CD4-positive, alpha-beta T cell treated with Interleukin-15 for 4 hours (primary cell): ENCODE data around the gene C6orf89.
"Not testable (repeated sequence)": the region's sequence is repeated elsewhere in the genome, so short reads cannot be mapped to it uniquely, and the experiment has no call there.

ENCODE experiments used
- DNase-seq: peaks from one replicate; pipeline ENCODE4 v3.0.0-alpha.2; 2020; ENCODE audit warnings: low spot score

C6orf89 gene

DNA sequence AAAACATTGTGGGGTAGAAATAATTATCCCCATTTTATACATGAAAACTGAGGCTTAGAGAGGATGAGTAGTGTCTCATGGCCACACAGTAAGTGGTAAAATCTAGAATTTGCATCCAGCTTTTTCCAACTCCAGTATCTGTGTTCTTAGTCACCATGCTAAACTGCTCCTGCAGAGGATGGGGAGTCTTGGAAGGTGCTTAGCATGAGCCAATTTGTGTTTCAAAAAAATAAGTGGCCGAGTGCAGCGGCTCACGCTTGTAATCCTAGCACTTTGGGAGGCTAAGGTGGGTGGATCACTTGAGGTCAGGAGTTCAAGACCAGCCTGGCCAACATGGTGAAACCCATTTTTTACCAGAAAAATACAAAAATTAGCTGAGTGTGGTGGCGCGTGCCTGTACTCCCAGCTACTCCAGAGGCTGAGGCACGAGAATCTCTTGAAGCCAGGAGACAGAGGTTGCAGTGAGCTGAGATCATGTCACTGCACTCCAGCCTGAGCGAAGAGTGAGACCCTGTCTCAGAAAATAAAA, 2.4 kb downstream of the C6orf89 start:
- no peak for DNase-seq

DNA sequence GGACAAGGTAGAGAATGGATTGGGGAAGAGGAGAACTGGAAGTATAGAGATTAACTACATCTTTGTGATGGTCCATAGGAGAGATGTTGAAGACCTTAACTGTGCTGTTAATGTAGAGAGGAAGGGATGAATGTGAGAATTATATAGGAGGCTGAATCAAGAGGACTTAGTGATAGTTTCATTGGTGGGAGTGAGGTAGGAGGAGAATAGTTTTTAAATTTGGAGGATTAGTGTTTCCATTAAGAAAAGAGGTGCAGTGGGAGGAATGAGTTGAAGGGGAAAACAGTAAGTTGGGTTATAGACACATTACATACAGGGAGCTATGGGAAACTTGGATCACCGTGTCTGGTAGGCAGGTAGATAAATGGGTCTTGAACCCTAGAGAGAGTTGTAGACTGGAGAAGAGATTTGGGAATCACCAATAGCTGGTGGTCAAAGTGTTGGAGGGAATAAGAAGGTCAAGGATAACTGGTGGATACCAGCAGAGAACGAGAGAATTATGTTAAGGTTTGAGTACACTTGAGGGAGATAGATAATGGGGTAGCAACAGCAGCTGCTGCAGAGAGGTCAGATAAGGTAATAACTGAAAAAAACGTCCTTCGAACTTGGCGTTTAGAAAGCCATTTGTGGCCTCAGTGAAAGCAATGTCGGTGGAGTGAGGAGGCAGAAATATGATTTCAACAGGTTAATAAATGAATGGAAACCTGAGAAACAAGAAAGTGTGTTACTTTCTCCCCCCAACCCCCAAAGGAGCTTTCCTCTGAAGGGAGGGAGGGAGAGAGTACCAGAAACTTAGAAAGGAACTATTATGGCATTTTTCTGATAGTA, 3.1 kb downstream of the C6orf89 start:
- no peak for DNase-seq

DNA sequence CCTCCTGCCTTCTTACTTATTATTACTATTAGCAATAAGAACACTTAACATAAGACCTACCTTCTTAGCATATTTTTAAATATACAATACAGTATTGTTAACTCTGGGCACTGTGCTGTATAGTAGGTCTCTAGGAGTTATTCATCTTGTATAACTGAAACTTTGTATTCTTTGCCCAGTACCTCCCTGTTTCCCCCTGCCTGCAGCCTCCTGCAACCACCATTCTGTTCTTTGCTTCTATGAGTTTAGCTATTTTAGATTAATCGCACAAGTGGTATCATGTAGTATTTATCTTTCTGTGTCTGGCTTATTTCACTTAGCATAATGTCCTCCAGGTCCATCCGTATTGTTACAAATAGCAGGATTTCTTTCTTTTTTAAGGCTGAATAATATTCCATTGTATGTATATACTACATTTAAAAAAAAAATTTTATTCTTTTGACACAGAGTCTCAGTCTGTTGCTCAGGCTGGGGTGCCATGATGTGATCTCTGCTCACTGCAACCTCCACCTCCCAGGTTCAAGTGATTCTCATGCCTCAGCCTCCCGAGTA, 4.4 kb downstream of the C6orf89 start:
- DNase-seq: no peak

DNA sequence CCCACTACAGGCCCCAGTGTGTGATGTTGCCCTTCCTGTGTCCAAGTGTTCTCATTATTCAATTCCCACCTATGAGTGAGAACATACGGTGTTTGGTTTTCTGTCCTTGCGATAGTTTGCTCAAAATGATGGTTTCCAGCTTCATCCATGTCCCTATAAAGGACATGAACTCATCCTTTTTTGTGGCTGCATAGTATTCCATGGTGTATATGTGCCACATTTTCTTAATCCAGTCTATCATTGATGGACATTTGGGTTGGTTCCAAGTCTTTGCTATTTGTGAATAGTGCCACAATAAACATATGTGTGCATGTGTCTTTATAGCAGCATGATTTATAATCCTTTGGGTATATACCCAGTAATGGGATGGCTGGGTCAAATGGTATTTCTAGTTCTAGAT, 5.4 kb downstream of the C6orf89 start:
- not testable (repeated sequence) for DNase-seq

DNA sequence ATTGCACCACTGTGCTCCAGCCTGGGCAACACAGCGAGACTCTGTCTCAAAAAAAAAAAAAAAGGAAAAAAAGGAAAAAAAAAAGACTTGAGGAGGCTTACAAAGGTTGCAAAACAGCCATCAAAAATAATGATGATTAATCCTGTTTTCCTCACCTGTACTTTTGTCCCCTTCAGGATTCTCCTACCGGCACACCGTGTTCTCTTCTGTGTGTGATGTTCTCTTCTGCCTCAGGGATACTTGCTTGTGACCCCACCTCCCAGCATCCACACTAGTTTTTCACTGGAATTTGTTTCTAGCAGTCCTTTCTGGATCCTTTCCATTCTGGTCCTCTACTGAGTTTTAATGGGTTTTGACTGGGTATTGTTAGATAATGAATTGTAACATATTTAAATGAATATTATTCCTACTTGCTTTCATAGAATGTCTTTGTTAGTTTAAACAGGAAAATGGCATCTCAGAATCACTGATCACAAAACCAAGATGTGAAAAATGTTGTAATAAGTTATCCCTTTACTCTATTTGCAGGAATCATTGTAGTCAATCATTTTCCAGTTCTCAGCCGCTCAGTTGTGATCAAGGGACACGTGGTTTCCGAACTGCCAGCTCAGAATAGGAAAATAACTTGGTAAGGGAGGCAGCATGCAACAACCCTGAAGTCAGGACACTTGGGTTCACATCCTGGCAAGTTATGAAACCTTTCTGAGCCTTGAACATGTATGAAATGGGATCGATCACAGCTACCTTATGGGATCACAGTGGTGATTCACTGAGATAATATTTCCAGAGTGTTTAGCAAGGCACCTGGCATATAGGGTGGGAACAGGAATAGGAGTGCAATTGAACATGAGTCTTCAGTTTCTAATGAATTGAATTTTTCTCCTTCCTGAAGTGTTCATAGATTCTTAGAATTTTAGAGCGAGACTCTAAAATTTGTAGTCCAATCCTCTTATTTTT, 8.5 kb downstream of the C6orf89 start:
- DNase-seq: no peak

DNA sequence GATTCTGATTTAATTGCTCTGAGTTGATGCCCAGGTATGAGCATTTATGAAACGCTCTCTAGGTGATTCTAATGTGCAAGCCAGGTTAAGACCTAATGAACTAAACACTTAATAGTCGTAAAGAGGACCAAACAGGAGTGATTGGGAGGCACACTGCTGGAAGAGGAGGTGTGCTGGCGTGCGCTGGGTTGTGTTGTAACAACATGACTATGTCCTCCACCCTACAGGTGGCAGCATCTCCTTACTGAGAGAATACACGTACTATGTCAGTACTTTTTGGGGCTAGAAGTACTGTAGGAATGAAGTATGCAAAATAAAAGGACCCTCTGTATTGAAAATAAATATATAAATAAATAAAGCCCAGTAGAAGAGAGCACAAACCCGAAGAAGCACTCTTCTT, 11.9 kb downstream of the C6orf89 start:
- DNase-seq: peak; percentile 19

DNA sequence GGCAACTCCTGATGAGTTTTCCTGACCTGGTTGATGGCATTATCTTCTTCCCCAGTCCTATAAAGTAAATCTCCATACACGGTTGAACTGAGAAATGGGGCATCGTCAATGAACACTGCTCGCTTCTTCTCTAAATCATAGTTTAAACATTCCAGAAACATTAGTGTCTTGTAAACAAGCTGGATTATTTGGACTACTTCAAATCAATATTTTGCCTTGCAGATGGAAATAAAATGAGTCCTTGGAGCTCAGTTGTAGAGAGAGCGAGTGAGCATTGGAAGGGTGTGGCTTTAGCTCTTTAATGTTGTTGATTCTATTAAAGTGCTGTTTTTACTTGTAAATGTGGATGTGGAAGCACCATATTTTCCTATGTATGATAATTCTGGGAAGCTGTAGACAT, 18.4 kb downstream of the C6orf89 start:
- no peak for DNase-seq

DNA sequence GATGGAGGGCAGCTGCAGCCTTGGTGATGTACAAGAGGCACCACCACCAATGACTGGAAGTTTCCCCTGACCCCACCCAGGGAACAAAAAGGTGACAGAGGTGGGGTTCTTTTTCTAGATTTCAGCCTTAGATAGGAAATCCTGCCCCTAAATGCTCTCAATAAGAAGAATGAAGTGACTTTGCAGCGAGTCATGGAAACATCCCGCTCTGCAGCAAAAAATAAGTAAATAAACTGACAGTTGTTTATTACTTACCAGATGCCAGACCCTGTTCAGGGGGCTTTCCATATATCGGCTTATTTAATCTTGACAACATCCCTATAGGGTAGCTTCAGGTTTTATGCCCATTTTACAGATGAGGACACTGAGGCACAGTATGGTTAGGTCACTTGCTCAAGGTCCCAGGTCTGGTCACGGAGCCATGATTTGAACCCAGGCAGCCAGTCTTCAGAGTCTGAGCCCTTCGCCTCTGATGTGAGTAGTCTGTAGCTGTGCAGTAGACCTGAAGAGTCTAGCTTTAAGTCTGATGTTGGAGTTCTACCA, 19.2 kb downstream of the C6orf89 start:
- DNase-seq: no peak

DNA sequence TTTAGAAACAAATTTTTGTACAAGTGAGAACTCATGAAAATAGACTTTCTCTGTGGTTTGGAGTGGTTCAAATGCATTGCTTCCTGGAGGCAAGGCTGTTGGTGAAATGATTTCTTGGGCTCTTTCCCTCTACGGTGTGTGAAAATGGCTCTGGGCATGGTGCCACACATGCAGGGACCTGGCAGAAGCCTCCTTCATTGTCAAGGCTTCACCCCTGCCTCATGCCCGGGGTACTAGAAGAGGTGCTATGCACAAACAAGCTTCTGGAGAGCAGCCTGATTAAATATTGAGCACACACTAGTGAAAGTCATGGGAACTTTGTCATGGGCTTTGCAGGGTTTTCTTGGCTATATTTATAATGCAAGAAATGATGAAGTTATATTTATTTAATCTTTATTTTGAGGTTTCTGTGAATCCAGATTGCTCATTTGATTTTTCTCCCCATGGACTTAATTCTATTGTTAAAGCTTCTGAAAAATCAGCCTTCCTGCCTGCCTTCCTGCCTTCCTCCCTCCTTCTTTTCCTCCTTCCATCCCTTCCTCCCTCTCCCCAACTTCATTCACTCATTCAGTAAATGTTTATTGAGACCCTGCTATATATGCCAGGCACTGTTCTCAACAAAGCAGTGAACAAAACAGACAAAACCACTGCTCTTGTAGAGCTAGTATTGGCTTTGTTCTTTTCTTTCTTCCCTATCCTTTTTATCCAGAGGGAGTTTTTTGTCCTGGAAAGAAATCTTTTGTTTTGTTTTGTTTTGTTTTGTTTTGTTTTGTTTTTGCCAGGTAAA, 21.0 kb downstream of the C6orf89 start:
- no peak for DNase-seq

DNA sequence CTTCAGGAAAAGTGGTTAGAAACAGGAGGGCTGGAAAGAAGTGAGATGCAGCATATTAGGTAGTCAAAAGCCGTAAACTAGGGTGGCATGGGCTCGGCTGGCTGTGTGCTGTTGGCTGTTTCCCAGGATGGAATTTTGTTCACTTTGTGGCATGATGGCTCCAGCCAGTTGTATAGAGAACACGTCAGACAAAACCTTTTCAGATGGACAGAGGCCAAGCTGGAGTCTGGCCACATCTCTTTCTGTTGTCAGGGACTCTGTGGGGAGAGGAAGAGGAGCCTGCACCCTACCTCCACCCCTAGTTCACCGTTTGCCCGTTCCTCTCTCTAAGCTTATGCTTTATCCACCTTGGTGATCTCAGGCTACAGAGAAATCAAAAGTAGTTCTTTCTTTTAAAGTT, 22.0 kb downstream of the C6orf89 start:
- DNase-seq: no peak

DNA sequence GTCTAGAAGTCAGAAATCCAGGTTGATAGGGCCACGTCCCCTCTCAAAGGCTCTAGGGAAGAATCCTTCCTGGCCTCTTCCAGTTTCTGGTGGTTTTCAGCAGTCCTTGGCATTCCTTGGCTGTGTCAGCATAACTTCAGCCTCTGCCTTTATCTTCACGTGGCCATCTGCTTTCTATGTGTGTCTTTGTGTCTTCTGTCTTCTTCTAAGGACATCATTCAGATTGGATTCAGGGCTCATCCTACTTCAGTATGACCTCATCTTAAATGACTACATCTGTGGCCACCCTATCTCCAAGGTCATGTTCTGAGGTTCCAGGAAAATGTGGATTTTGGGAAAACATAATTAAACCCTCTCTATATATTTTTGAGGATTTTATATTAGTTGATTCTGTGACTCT, 23.0 kb downstream of the C6orf89 start:
- DNase-seq: no peak

DNA sequence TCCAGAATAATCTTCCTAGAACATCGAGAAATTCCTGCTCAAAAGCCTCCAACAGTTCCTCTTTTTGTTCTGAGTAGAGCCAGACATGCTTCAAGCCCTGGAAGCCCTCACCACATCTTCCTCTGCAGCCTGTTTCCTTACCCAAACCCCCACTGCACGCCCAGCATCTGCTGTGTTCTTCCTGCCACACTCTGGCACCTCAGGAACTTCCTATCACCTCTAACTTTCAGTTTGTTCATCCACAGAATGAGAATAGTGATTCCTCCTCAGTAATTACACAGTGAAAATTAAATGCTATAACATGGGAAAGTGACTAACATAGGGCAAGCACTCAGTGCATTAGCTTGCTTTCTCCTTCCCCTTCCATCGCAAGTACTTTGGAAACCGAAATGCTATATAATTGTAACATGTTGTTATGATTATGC, 26.3 kb downstream of the C6orf89 start:
- DNase-seq: peak; percentile 31

DNA sequence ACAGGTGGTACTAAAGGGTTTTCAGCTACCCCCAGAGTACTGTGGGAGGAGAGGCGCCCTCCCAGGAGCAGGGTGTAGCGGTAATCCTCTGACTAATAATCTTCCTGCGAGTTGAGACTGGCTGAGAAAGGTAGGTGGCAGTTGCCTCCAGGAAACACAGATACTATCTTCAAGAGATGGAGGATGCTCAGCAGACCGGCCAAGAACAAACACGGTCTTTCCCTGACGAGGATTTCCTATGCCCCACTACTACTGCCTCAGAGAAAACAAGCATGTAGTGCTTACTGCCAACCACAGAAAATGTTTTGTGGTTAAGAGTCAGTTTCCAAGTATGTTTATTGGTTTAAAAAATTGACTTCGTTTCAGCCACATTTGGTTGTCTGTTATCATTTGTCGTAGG, 26.8 kb downstream of the C6orf89 start:
- DNase-seq: peak; percentile 87

DNA sequence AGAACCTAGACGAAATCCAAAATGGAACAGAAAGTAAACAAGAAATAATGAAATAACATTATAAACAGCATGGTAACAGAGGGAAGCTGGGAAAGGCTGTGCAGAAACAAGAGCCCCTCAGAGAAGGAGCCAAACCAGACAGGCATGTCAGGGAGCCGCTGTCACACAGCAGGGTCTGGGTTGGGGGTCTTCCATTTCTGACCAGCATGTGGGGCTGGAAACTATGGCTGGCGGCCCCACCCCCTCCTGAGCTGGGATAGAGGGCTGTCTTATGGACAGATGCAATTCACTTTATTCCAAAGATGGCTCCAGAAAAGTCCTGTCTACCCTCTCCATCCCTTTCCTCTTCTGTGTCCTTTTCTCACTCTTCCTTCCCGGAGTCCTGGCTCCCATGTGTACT, 27.3 kb downstream of the C6orf89 start:
- DNase-seq: no peak

DNA sequence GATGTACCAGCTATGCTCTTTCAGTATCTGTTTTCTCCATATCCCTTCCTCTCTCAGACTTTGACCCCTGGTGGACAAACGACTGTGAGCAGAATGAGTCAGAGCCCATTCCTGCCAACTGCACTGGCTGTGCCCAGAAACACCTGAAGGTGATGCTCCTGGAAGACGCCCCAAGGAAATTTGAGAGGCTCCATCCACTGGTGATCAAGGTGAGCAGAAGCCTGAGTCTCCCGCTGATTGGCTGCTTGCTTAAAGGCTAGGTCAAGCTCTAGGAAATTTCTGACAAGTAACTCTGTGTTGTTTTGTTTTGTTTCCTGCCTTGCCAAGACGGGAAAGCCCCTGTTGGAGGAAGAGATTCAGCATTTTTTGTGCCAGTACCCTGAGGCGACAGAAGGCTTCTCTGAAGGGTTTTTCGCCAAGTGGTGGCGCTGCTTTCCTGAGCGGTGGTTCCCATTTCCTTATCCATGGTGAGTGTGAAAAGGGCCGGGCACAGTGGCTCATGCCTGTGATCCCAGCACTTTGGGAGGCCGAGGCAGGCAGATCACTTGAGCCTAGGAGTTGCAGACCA, 28.6 kb downstream of the C6orf89 start:
- DNase-seq: peak; percentile 64

DNA sequence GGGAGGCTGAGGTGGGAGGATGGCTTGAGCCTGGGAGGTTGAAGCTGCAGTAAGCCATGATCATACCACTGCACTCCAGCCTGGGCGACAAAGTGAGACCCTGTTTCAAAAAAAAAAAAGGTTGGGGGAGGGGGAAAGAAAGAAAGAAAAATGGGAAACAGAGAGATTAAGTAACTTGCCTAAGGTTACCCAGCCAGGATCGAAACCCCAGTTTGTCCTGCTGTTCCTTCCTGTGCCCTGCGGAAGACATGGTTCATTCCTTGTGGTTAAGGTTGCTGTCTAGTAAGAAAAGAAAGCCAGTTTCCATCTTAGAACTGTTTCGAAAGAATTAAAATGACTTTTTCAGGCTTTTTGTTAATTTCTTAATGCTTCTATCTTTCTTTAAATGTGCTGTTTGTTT, 29.8 kb downstream of the C6orf89 start:
- no peak for DNase-seq

DNA sequence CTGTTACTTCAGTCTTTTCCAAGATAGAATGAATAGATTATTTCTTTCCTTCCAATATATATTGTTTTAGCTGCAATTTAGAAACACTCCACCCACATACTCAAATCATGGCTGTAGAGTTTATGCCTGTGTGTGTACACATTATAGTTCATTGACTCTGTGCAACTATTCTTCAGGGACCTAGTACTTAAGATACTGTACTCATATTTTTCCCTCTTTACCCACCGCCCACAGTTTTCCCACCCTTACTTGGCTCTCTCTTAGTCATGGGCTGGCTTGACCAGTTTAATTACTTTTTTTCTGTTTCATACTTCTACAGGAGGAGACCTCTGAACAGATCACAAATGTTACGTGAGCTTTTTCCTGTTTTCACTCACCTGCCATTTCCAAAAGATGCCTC, 30.4 kb downstream of the C6orf89 start:
- DNase-seq: no peak

DNA sequence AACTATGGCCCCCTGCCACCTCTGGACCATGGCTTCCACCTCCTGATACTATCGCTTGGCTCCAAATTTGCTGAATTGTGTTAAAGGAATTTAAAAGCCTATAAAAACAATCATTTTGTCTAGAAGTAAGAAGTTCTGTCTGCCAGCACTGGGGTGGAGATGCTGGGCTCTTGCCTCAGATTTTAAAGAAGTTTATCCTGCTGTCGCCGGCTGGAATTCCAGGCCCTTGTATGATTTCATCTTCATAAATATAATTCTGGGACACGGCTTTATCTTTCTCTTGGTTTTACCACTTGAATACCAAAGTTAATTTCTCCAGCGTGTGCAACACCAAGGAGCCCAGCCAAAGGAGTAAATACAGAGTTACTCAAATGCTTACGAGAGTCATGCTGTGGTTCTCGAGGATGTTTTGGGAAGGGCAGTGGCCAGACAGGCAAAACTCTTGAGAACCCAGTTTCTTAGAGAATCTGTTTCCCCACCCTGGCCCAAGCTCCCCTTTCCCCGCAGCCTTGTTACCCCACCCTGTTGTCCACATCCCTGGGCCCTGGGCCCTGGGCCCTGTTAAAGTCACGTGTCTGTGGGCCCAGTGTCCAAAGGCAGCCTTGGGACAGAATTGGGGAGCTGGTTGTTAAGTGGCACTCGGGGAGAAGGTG, 31.9 kb downstream of the C6orf89 start:
- no peak for DNase-seq

DNA sequence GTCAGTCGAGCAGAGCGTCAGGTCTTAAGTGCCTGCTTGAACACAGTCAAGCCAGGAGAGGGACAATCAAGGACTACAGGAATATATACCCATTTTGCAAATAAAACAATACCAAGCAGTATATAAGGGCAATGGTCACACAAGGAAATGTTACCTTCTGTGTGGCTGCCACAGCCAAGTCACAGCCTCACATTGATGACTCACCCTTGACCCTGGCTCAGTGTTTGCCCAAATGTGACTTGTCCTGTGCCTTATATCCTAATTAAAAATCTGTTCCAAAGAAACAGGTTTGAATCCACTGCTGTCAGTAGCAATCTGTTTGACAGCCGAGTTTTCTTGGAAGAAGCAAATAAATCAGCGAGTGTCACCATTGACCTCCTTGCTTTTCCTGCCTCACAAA, 34.3 kb downstream of the C6orf89 start:
- DNase-seq: no peak

DNA sequence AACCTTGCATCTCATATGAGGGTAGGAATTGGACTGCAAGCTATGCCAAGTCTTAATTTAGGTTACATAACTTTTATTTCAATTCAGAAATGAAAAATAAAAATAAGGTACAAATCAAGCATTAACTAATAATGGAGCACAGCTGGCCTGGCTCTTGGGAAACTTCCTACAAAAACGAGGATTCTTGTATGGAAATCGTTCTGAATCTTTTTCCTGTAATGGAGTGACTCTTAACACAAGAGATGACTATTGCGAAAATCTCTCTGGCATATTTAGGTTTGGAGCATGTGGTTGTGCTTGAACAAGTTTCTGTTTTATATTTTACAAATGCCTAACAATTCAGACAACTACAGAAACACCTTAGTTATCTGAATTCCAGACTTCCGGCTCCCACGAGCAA, 34.8 kb downstream of the C6orf89 start:
- no peak for DNase-seq

DNA sequence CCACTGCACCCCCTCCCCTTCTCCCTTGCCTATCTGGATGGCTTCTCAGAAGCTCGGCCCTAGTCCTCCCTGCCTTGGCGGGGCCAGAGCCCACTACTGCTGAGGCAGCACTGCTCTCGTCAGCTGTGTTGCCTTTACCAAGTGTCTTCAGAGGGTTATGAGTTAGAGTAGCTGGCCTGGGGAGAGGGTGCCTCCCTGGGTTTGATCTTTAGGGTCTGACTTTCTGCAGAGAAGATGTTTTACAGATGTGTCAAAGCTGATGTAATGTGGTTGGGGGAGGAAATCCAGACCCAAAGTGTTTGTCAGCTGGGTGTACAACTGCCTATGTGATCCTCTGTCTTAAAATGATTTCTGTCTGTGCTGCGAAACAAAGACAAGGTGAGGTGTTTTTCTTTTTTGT, 38.4 kb downstream of the C6orf89 start:
- DNase-seq: no peak
